Epithelial cell of proximal tubule (primary cell): ENCODE results near the gene TRAF5. TPM values are rescaled to one million over a fixed set of nuclear protein-coding genes. Genes with fewer than 3 reads are reported as not detected.

Source experiments
- DNase-seq: peaks from one replicate; pipeline ENCODE4 v3.0.0-alpha.2; 2011; ENCODE audit warnings: low read depth
- H3K4me3 ChIP-seq: 2 replicates; pipeline ENCODE4 v1.5.1; 2011; ENCODE audit warnings: low read depth, mild to moderate bottlenecking, low read length
- total RNA-seq: library from RNA; depleted of rRNA; stranded (reverse); fragments of >200 nt; gene quantifications from 2 replicates; pipeline ENCODE4 v1.2.3, GENCODE V29; 2015
- TF ChIP-seq, protein P1 (sequence below): conservative IDR thresholded peaks from 2 replicates; pipeline ENCODE4 v1.5.1; 2012; ENCODE audit warnings: low read depth, mild to moderate bottlenecking, low read length

TRAF5 gene
- total RNA-seq, 1 donor from 2014 or later: 6.4 TPM

DNA sequence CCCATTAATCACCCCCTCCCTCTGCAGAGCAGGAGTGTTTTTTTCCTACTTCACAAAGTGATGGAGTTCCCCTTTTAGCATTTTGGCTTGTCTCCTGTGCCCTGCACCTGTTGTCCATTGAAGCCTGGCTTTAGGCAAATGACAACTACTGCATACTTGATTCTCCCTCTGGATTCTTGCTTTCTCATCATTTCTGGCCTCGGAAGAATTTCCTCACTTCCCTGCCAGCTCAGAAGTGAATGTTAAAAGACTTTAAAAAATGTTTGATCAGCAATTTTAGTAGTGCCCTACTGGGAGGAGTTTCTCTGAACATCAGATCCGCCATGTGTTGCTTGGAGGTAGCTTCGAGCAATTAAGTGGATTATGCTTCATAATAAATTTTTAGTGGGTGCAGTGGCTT is 39.4 kb upstream of the TRAF5 start:
- H3K4me3 ChIP-seq: no peak overlapping the region
- no peak for DNase-seq
- TF ChIP-seq, protein P1, sequence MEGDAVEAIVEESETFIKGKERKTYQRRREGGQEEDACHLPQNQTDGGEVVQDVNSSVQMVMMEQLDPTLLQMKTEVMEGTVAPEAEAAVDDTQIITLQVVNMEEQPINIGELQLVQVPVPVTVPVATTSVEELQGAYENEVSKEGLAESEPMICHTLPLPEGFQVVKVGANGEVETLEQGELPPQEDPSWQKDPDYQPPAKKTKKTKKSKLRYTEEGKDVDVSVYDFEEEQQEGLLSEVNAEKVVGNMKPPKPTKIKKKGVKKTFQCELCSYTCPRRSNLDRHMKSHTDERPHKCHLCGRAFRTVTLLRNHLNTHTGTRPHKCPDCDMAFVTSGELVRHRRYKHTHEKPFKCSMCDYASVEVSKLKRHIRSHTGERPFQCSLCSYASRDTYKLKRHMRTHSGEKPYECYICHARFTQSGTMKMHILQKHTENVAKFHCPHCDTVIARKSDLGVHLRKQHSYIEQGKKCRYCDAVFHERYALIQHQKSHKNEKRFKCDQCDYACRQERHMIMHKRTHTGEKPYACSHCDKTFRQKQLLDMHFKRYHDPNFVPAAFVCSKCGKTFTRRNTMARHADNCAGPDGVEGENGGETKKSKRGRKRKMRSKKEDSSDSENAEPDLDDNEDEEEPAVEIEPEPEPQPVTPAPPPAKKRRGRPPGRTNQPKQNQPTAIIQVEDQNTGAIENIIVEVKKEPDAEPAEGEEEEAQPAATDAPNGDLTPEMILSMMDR: no peak

DNA sequence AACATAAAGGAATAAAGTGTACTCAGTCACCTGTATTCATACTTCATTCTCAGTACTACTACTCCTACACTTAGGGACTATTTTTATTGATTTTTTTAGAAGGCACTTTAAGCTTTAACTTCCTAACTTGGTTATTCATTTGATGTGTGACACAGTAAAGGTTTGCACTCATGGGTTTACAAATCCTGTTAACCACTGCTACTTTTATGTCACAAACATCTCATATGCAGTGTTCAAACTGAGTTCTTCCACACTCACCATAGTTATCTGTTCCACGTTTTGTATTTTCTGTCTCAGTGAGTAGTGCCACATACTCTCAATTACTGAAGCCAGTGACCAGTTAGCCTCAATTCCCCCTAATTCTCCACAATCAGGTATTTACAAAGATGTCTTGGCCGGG is 34.2 kb upstream of the TRAF5 start:
- H3K4me3 ChIP-seq: no peak overlapping the region
- DNase-seq: no peak
- TF ChIP-seq, protein P1: no peak

DNA sequence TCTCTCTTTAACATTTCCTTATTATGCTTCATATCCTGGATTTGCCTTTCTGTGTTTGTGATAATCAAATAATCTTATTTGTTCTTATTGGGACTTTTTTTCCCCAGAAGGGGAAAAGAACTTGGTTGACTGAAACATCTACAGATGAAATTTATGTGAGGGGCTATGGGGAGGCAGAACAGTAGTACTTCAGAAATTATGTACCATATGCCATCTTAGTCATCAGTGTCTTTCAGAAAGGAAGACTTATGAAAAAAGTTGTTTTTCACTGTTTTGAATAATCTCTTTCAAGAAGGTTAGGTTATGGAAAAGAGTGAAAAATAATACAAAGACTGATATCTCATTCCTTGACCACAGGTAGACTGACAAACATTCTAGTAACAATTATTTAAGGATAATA is 30.2 kb upstream of the TRAF5 start:
- H3K4me3 ChIP-seq: no peak overlapping the region
- TF ChIP-seq, protein P1: no peak
- no peak for DNase-seq

GRCh38 chr1:211305044-211305443 is 21.6 kb upstream of the TRAF5 start:
- TF ChIP-seq, protein P1: no peak
- no peak overlapping the region for H3K4me3 ChIP-seq
- no peak for DNase-seq

DNA sequence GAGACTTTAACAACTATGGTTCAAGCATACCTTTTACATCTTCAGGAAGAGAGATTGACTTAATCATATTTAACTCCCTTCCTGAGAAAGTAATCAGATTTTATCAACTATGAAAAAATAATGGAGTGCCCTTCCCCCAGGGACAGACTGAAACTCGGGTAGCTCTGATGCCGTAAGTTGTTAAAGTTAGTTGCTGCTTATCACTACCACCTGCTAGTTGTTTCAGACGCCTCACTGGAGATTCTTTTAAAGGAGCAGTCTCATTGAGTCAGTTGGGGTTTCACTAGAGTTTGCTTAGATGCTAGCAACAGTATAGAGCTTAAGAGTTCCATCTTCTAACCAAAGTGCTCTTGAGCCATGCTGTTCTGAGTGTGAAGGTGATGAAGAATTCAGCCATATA is 17.0 kb upstream of the TRAF5 start:
- H3K4me3 ChIP-seq: no peak overlapping the region
- TF ChIP-seq, protein P1: no peak

GRCh38 chr1:211313392-211313791 is 13.2 kb upstream of the TRAF5 start:
- no peak for DNase-seq
- TF ChIP-seq, protein P1: no peak
- no peak overlapping the region for H3K4me3 ChIP-seq

More for the DNA sequence above, 17.0 kb upstream of the TRAF5 start:
- no peak for DNase-seq

GRCh38 chr1:211318576-211319280 is 7.9 kb upstream of the TRAF5 start:
- H3K4me3 ChIP-seq: no peak overlapping the region
- no peak for DNase-seq
- TF ChIP-seq, protein P1: peak; percentile 9
